Small intestine (tissue), 7 donors: ENCODE data around the gene NKD2. TPM values are rescaled to one million over a fixed set of nuclear protein-coding genes. Genes with fewer than 3 reads are reported as not detected.

Source experiments
- DNase-seq, 2 donors: peaks; one replicate each; pipeline versions ENCODE4 v3.0.0 to v3.0.0-alpha.2; 2013
- FAIRE-seq: peaks from 2 replicates; lab custom pipeline; 2012; peaks lifted over from hg19 to GRCh38; lab: Jason Lieb, UNC
- H3K27ac ChIP-seq, 3 donors: one replicate each; pipeline ENCODE4 v1.5.1; 2013; ENCODE audit warnings: low read length in 2 of 3, mild to moderate bottlenecking in 2 of 3, control low read depth in 1 of 3, inconsistent platforms in 1 of 3, low read depth in 1 of 3, moderate library complexity in 1 of 3
- H3K27me3 ChIP-seq, 3 donors: one replicate each; pipeline ENCODE4 v1.6.1; 2013; ENCODE audit warnings: low read length in 3 of 3, inconsistent platforms in 1 of 3; ENCODE audit not compliant: control insufficient read depth in 3 of 3, insufficient read depth in 3 of 3
- H3K36me3 ChIP-seq, 3 donors: one replicate each; pipeline ENCODE4 v1.6.1; 2013; ENCODE audit warnings: low read length in 3 of 3, inconsistent platforms in 1 of 3, low read depth in 1 of 3, mild to moderate bottlenecking in 1 of 3, moderate library complexity in 1 of 3; ENCODE audit not compliant: control insufficient read depth in 3 of 3, insufficient read depth in 2 of 3
- H3K4me1 ChIP-seq, 3 donors: one replicate each; pipeline ENCODE4 v1.6.1; 2013; ENCODE audit warnings: low read length in 2 of 3, inconsistent platforms in 1 of 3, low read depth in 1 of 3, mild to moderate bottlenecking in 1 of 3, moderate library complexity in 1 of 3; ENCODE audit not compliant: control insufficient read depth in 3 of 3, insufficient read depth in 2 of 3
- H3K4me3 ChIP-seq, 3 donors: one replicate each; pipeline ENCODE4 v1.5.1; 2013; ENCODE audit warnings: low read length in 3 of 3, control low read depth in 1 of 3, inconsistent platforms in 1 of 3, low read depth in 1 of 3, mild to moderate bottlenecking in 1 of 3, moderate library complexity in 1 of 3
- H3K9me3 ChIP-seq, 2 donors: one replicate each; pipeline ENCODE4 v1.6.1; 2013; ENCODE audit warnings: low read depth in 1 of 2, low read length in 1 of 2; ENCODE audit not compliant: control insufficient read depth in 2 of 2, insufficient read depth in 1 of 2
- WGBS, 3 donors: extraction: QIAGEN DNeasy Blood & Tissue Kit; methylation state at CpG; one replicate each; pipeline ENCODE4 v1.1.7; 2013; 5-methylcytosine and 5-hydroxymethylcytosine counted together
- polyA plus RNA-seq, 4 donors: library from polyadenylated mRNA; stranded (reverse) in 3 of 4; unstranded in 1 of 4; fragments of 200-250 nt in 3 of 4; fragments of 120-200 nt in 1 of 4; gene quantifications; one replicate each; pipeline versions ENCODE4 v1.2.1 to v1.2.3, GENCODE V29; 2013
- donor health status: healthy with polysubstance abuse.
- donor health status: control.
- donor health status: control.
- donor health status: Bipolar disorder and iron deficiency.
- donor health status: healthy.

The NKD2 gene
- polyA plus RNA-seq, 4 donors, result 0.22 to 11.9 (median 2.2) TPM

DNA sequence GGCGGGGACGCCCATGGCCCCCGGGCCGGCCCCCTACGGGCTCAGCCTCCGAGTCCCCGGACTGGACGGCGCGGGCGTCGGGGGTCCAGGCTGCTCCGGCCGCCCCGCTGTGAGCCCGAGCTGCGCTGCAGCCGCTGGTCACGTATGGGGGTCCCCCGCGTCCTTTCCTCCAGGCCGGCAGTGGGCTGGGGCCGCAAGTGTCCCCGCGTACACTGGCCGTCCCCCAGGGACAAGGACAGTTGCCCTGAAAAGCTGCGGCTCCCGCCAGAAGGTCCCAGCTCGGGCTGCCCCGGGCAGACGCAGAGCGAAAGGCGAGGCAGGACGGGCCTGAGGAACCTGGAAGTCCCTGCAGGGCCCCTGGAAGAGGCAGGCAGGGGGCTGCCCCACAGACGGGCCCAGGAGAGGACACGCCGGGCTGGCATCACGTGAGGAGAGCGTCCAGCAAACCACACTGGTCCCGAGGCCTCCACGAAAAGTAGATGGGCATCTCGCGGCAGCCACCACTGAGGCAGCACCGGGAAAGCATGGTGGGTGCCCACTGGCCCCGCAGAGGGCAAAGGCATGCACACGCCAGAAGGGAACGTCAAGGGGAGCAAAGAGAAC lies 3.3 kb upstream of the NKD2 start:
- H3K36me3 ChIP-seq, result no peaks in the 10 kb centered on the region
- peaks cover 0 to 49% (median 0%) of the 10 kb centered on the region in 3 donors for H3K4me1 ChIP-seq
- 25 to 40% (median 33%) methylated on average over 43 to 47 of the region's 47 CpGs for WGBS, 3 donors
- H3K27me3 ChIP-seq, result peaks cover 4 to 17% (median 12%) of the 10 kb centered on the region in 3 donors
- FAIRE-seq (no peak), DNase-seq (peak in 1 of 2 donors; percentile 34)
- H3K27ac ChIP-seq, result peak overlapping the region in 1 of 3 donors; percentile 77
- H3K4me3 ChIP-seq, result peak overlapping the region in 2 of 3 donors; percentile 46 to 47
- no peaks in the 10 kb centered on the region for H3K9me3 ChIP-seq

DNA sequence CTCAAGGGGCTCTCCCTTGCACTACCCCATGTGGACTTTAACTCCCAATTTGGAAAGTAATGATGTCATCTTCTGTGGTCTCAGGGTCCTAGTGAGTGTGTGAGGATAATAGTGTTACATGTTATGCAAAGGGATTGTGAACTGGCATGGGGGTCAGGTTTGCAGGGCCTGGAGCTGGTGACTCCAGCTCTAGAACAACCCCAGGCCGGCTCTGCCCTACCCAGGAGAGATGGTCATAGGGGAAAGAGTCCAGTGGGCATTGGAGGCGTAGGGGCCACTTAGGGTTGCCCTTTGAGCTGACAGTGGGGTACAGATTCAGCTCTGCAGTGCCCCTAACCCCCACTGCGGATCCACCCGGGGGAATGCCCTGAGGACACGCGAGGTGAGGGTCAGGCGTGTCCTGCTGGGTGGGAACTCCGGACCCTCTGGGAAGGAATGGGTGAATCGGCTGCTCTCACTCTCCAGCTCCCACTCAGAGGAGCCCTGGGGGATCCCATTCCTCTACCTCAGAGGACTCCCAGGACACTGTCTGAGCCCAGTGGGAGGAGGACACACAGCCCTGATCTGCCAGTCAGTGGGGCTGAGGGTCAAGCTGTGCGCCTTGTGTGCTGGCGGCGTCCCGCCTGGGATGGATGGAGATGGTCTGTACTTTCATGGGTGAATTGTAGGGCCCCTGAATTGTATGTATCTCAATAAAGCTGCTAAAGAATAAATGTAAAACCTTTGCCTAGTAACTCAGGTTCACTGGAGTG lies 2.5 kb upstream of the NKD2 start:
- no peaks in the 10 kb centered on the region for H3K9me3 ChIP-seq
- no peak overlapping the region for H3K4me3 ChIP-seq
- H3K4me1 ChIP-seq, result peaks cover 0 to 56% (median 0%) of the 10 kb centered on the region in 3 donors
- WGBS, 3 donors, result 90 to 93% (median 91%) methylated on average over 12 to 13 of the region's 13 CpGs
- FAIRE-seq (no peak), DNase-seq (peak in 1 of 2 donors; percentile 39)
- H3K36me3 ChIP-seq, result peaks cover 0 to 4% (median 0%) of the 10 kb centered on the region in 3 donors
- no peak overlapping the region for H3K27ac ChIP-seq
- H3K27me3 ChIP-seq, result peaks cover 4 to 17% (median 16%) of the 10 kb centered on the region in 3 donors

DNA sequence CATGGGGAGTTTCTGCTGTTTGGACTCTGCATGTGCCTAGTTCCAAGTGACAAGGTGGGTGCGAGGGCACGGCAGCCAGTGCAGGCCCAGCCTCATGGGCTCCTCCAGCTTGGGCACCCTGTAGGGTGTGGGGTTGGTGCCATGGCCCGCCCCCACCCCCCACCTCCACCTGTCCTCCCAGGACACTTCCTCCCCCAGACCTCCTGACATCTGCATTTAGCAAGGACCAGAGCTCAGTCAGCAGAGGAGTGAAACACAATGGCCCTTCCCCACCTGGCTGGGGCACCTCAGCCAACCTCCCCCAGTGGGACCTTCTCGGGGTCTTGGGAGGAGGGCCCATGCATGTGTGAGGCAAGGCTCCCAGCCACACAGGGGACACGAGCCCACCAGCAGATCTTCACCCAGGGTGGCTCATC lies 1.9 kb upstream of the NKD2 start:
- H3K4me1 ChIP-seq, result peaks cover 0 to 58% (median 0%) of the 10 kb centered on the region in 3 donors
- peaks cover 4 to 17% (median 16%) of the 10 kb centered on the region in 3 donors for H3K27me3 ChIP-seq
- H3K9me3 ChIP-seq, result no peaks in the 10 kb centered on the region
- H3K27ac ChIP-seq, result no peak overlapping the region
- peaks cover 0 to 9% (median 0%) of the 10 kb centered on the region in 3 donors for H3K36me3 ChIP-seq
- 82 to 90% (median 83%) methylated on average over 5 of the region's 5 CpGs for WGBS, 3 donors
- no peak for DNase-seq
- H3K4me3 ChIP-seq, result no peak overlapping the region
- FAIRE-seq, result no peak

DNA sequence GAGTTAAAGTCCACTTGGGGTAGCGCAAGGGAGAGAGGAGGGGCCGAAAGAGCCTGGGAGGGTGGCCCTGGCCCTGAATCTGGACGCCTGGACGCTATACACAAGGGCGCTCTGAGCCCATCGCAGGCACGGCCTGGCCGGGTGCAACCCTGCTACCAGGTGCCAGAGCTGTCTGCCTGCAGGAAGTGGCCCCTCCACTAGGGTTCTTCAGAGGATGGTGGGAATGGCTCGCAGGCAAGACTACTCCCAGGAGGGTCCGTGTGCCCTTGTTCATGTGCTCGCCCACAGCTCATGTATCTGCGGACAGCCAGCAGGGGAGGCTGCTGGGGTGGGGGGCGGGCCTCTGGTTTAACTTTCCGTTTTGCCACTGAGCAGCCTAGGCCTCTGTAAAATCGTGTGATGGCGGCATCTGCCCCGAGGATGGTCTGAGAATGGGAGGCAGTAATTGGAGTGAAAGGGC lies 1.4 kb upstream of the NKD2 start:
- no peak overlapping the region for H3K4me3 ChIP-seq
- peaks cover 4 to 17% (median 16%) of the 10 kb centered on the region in 3 donors for H3K27me3 ChIP-seq
- no peaks in the 10 kb centered on the region for H3K9me3 ChIP-seq
- 69 to 84% (median 79%) methylated on average over 17 of the region's 17 CpGs for WGBS, 3 donors
- peaks cover 0 to 58% (median 0%) of the 10 kb centered on the region in 3 donors for H3K4me1 ChIP-seq
- H3K27ac ChIP-seq, result no peak overlapping the region
- no peak for FAIRE-seq
- peaks cover 0 to 15% (median 0%) of the 10 kb centered on the region in 3 donors for H3K36me3 ChIP-seq
- no peak for DNase-seq

DNA sequence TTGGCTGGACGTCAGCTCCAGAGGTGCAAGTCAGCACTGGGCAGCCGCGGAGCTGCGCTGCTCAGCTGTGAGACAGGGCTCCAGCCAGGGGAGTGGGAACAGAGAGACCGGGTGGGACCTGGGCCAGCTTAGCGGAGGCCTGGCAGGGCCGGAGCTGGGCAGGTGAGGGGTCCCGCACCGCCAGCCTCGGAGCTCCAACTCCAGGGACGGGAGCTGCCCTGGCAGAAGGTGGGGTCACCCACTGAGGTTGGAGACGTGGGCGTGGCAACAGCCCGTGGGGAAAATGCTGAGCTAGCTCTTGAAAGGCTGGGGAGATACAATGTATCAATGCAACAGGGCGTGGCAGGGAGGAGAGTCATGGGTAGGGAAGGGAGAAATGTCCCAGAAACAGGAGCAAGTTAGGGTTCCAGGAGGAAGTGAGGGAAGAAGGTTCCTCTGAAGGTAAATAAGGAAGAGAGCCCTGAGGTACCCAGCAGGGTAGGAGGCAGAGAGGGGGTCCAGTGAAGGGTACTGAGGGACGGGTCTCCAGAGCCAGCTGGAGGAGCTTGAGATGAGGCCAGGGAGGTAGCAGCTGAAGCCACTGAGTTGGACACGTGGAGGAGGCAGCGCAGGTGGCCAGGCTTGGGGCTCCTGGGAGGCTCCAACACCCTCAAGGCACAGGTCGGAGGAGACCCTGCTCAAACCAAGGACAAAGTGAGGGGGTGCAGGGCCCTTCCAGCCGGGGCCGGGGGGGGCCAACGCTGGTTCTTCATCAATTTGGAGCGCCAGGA lies 736 bp upstream of the NKD2 start:
- Histone ChIP-seq H3K9me3 (no peaks in the 10 kb centered on the region), H3K27ac (no peak overlapping the region), H3K4me1 (peaks cover 0 to 58% (median 0%) of the 10 kb centered on the region in 3 donors), H3K27me3 (peaks cover 4 to 17% (median 16%) of the 10 kb centered on the region in 3 donors), H3K4me3 (no peak overlapping the region), H3K36me3 (peaks cover 0 to 21% (median 0%) of the 10 kb centered on the region in 3 donors)
- whole genome bisulfite sequencing, 3 donors, result 37 to 64% (median 50%) methylated on average over 23 of the region's 23 CpGs
- DNase-seq, result peak; percentile 43 to 58
- FAIRE-seq, result no peak

DNA sequence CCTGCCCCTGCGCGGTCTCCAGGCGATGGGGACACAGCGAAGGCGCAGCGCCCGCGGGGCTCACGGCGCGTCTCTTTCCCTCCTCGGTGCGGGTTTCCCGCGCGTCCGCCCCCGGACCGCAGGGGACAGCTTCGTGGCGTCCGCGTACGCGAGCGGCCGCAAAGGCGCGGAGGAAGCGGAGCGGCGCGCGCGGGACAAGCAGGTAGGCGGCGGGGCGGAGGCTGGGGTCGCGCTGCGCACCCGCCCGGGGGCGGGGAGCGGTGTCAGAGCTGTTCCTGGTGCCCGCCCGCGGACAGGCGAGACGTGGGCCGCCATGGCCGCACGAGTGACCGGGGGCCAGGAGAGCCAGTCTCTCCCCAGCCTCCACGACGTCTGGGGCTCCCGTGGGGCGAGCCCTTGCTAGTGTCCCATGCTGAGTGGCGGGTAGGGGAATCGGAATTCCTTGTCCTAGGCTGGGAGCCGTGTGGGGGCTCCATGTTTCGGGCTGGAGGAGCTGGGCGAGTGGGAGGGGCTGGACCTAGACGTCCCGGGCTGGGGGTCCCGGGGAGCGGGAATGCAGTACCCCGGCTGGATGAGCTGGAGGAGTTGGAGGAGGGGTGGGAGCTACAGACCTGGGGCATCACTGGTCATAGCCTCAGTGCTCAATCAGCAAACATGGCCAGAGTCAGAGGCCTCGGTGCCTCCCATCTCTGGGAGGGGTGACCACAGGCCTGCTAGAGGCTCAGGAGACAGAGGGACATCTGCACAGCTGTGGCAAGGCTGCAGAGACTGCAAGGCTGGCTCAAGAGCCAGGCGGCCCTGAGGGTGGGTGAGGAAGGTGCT lies 968 bp downstream of the NKD2 start:
- no peaks in the 10 kb centered on the region for H3K9me3 ChIP-seq
- H3K4me1 ChIP-seq, result peaks cover 0 to 43% (median 0%) of the 10 kb centered on the region in 3 donors
- DNase-seq (peak in 1 of 2 donors; percentile 48), FAIRE-seq (no peak)
- H3K36me3 ChIP-seq, result peaks cover 0 to 37% (median 0%) of the 10 kb centered on the region in 3 donors
- peak overlapping the region in 2 of 3 donors; percentile 26 to 42 for H3K4me3 ChIP-seq
- peaks cover 0 to 17% (median 16%) of the 10 kb centered on the region in 3 donors for H3K27me3 ChIP-seq
- 10 to 14% (median 11%) methylated on average over 56 to 70 of the region's 70 CpGs for WGBS, 3 donors
- no peak overlapping the region for H3K27ac ChIP-seq

DNA sequence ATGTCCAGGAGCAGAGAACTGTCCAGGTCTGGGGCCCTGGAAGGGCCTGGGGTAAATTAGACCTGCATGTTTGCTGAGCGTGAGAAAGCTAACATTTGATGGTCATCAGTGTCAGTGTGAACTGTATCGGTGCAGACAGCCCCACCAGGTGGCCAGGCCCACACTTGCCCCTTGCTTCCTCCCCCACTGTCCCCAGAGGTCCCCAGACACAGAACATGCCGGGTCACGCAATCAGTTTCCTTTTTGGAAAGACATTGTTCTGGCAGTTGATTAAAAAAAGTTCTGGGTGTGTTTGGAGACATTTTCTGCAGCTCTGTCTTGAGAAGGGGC lies 1.5 kb downstream of the NKD2 start:
- DNase-seq (no peak), FAIRE-seq (no peak)
- H3K9me3 ChIP-seq, result no peaks in the 10 kb centered on the region
- 45 to 67% (median 52%) methylated on average over 4 of the region's 4 CpGs for WGBS, 3 donors
- H3K27ac ChIP-seq, result peak overlapping the region in 1 of 3 donors; percentile 8
- H3K36me3 ChIP-seq, result peaks cover 0 to 43% (median 0%) of the 10 kb centered on the region in 3 donors
- peak overlapping the region in 1 of 3 donors; percentile 42 for H3K4me3 ChIP-seq
- H3K27me3 ChIP-seq, result peaks cover 0 to 17% (median 16%) of the 10 kb centered on the region in 3 donors
- peaks cover 0 to 43% (median 0%) of the 10 kb centered on the region in 3 donors for H3K4me1 ChIP-seq
